AG04450 (cell line): ENCODE data around the gene ZNF783. TPM values are rescaled to one million over a fixed set of nuclear protein-coding genes. Genes with fewer than 3 reads are reported as not detected.
"Not testable (repeated sequence)": the region's sequence is repeated elsewhere in the genome, so short reads cannot be mapped to it uniquely, and the experiment has no call there.

Source experiments
- CTCF ChIA-PET: fragments of 300-600, 350-600 bp; formaldehyde crosslinking; extraction: SDS; loops from one replicate; lab custom pipeline; 2022; ENCODE audit warnings: antibody characterized with exemption, inconsistent platforms; lab: Charles Lee
- POLR2A ChIA-PET: fragments of 350-600 bp; formaldehyde crosslinking; extraction: SDS; loops from one replicate; lab custom pipeline; 2021; ENCODE audit warnings: antibody characterized with exemption, inconsistent platforms; lab: Yijun Ruan, JAX
- DNase-seq: peaks from one replicate; pipeline ENCODE4 v3.0.0-alpha.2; 2011; ENCODE audit warnings: low read depth, low spot score
- H3K27ac ChIP-seq: one replicate; pipeline ENCODE4 v1.5.1; 2012; ENCODE audit warnings: low read depth, low read length, control low read depth
- H3K27me3 ChIP-seq: one replicate; pipeline ENCODE4 v1.6.0; 2012; ENCODE audit warnings: low read length; ENCODE audit not compliant: control insufficient read depth, insufficient read depth
- H3K4me3 ChIP-seq: 2 replicates; pipeline ENCODE4 v1.5.1; 2011; ENCODE audit warnings: mild to moderate bottlenecking, low read depth, low read length, control low read depth
- H3K9me3 ChIP-seq: 2 replicates; pipeline ENCODE4 v1.5.1; 2012; ENCODE audit warnings: low read length; ENCODE audit not compliant: control insufficient read depth, insufficient read depth
- polyA plus RNA-seq: library from polyadenylated mRNA; depleted of rRNA; stranded (reverse); fragments of >200 nt; gene quantifications from 2 replicates; pipeline ENCODE4 v1.2.3, GENCODE V29; 2011; rRNA removed
- small RNA-seq: library from RNA; depleted of rRNA; stranded (forward); fragments of <200 nt; gene quantifications from one replicate; pipeline ENCODE3, GENCODE V24; 2012; ENCODE audit warnings: low read depth; ENCODE audit not compliant: insufficient read length
- TF ChIP-seq, protein P1 (sequence below): IDR thresholded peaks from 2 replicates; pipeline ENCODE4 v1.5.1; 2011; ENCODE audit warnings: low read depth, low read length, control low read depth, inconsistent platforms

ZNF783 gene
- polyA plus RNA-seq, 1 experiment: 5.2 TPM

DNA sequence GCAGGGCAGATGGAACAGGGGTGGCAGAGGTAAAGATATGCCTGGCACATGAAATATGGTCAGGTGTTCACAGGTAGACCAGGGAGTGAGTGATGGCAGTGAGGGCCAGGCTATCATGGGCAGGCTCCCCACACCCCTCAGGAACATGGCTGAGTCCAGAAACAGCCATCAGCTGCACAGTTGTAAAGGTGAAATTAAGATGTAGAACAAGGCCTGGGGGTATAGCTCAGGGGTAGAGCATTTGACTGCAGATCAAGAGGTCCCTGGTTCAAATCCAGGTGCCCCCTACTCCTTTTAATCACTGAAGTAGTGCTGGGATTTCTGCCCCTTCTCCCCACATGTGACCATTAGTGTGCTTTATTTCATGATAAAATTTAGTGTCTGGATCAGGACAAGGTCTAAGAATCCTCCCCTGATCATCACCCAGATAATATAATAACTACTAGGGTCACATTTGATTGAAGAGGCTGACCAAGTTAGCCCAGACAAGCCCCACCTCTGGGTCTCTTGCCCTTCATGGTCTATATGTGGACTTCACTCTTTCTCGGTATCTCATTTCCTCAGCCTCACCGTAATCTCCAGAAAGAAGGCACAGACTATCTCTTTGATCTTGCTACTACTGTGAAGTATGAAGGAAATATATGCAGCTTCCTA, 69.0 kb downstream of the ZNF783 start:
- H3K4me3 ChIP-seq: no peak overlapping the region
- no peaks in the 10 kb centered on the region for H3K27me3 ChIP-seq
- no peak for DNase-seq
- ChIA-PET CTCF (interaction anchor here (1.4 kb wide), 1 partner anchor 21 kb away, joined by 3 read pairs; no protein-coding TSS in a partner anchor), POLR2A (no interaction called here)
- no peak overlapping the region for H3K27ac ChIP-seq
- TF ChIP-seq, protein P1, sequence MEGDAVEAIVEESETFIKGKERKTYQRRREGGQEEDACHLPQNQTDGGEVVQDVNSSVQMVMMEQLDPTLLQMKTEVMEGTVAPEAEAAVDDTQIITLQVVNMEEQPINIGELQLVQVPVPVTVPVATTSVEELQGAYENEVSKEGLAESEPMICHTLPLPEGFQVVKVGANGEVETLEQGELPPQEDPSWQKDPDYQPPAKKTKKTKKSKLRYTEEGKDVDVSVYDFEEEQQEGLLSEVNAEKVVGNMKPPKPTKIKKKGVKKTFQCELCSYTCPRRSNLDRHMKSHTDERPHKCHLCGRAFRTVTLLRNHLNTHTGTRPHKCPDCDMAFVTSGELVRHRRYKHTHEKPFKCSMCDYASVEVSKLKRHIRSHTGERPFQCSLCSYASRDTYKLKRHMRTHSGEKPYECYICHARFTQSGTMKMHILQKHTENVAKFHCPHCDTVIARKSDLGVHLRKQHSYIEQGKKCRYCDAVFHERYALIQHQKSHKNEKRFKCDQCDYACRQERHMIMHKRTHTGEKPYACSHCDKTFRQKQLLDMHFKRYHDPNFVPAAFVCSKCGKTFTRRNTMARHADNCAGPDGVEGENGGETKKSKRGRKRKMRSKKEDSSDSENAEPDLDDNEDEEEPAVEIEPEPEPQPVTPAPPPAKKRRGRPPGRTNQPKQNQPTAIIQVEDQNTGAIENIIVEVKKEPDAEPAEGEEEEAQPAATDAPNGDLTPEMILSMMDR: no peak
- no peaks in the 10 kb centered on the region; the same call in 1 of the 2 replicates for H3K9me3 ChIP-seq

- H3K27me3 ChIP-seq, H3K4me3 ChIP-seq, H3K9me3 ChIP-seq, POLR2A ChIA-PET, CTCF ChIA-PET, H3K27ac ChIP-seq, DNase-seq: not testable (repeated sequence)
Observed at GRCh38 chr7:149332602-149333320, 70.8 kb downstream of the ZNF783 start.

DNA sequence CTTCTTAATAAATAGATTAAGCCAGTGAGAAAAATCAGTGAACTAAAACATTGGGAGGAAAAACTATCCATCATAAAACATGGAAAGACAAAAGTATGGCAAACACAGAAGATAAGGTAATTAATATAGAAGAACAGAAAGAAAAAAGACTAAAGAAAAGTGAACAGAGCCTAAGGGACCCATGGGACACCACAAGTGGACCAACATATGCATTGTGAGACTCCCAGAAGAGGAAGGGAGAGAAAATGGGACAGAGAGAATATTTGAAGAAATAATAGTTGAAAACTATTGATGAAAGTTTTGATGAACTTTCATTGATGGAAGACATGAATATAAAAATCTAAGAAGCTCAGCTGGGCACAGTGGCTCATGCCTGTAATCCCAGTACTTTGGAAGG, 71.3 kb downstream of the ZNF783 start:
- H3K9me3 ChIP-seq: no peaks in the 10 kb centered on the region; the same call in 1 of the 2 replicates
- no peak for DNase-seq
- H3K27ac ChIP-seq: no peak overlapping the region
- H3K4me3 ChIP-seq: no peak overlapping the region
- ChIA-PET POLR2A (no interaction called here), CTCF (no interaction called here)
- no peaks in the 10 kb centered on the region for H3K27me3 ChIP-seq
- TF ChIP-seq, protein P1: no peak

DNA sequence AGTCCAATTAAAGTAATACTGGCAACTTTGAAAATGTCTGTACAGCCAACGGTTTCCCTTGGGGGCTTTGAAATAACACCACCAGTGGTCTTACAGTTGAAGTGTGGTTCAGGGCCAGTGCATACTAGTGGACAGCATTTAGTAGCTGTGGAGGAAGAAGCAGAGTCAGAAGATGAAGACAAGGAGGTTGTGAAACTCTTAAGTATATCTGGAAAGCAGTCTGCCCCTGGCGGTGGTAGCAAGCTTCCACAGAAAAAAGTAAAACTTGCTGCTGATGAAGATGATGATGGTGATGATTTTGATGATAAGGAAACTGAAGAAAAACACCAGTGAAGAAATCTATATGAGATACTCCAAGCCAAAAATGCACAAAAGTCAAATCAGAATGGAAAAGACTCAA, 72.2 kb downstream of the ZNF783 start:
- Histone ChIP-seq H3K27ac (no peak overlapping the region), H3K4me3 (no peak overlapping the region), H3K27me3 (no peaks in the 10 kb centered on the region), H3K9me3 (no peaks in the 10 kb centered on the region; the same call in 1 of the 2 replicates)
- ChIA-PET CTCF (no interaction called here), POLR2A (no interaction called here)
- TF ChIP-seq, protein P1: no peak
- DNase-seq: no peak

Small RNAs within 50 kb of the gene (small RNA-seq; reads per million reads assigned to genes)
- gene AC004941.2: not detected

Other genes starting within 250 kb of the ZNF783 start
- gene PDIA4, start 233.7 kb upstream of the ZNF783 start, polyA plus RNA-seq: 215 and 227 TPM in 2 replicates
- gene ZNF786, start 171.5 kb upstream of the ZNF783 start, polyA plus RNA-seq: 2.2 TPM in 2 replicates
- 1.8 and 2.1 TPM in 2 replicates for gene ZNF425, start 135.9 kb upstream of the ZNF783 start, polyA plus RNA-seq
- 6.6 and 6.8 TPM in 2 replicates for gene ZNF398, start 114.7 kb upstream of the ZNF783 start, polyA plus RNA-seq
- gene ZNF282, start 66.7 kb upstream of the ZNF783 start, polyA plus RNA-seq: 8.2 and 9.9 TPM in 2 replicates
- gene ZNF212, start 22.5 kb upstream of the ZNF783 start, polyA plus RNA-seq: 4.1 and 4.2 TPM in 2 replicates
- gene ZNF777, start 198.9 kb downstream of the ZNF783 start, polyA plus RNA-seq: 3.4 and 3.8 TPM in 2 replicates
- 4.6 and 5.6 TPM in 2 replicates for gene ZNF746, start 235.6 kb downstream of the ZNF783 start, polyA plus RNA-seq